GM12892 (cell line): ENCODE data around the gene CEP135.

Source experiments
- POLR2A ChIP-seq: IDR thresholded peaks from 2 replicates; pipeline ENCODE4 v1.6.1; 2011; ENCODE audit warnings: low read depth, low read length, control low read depth
- TAF1 ChIP-seq: IDR thresholded peaks from 2 replicates; pipeline ENCODE4 v1.6.1; 2011; ENCODE audit warnings: low read depth, mild to moderate bottlenecking, control low read depth, low read length, borderline replicate concordance

- TF ChIP-seq POLR2A (no peak), TAF1 (no peak)
These were observed 77.9 kb downstream of the CEP135 start for GRCh38 chr4:56026596-56026995.
